Mammary epithelial cell (primary cell): ENCODE results near the gene PGM1.

Experiments
- EZH2 ChIP-seq: IDR thresholded peaks from 2 replicates; pipeline ENCODE4 v1.6.1; 2012; ENCODE audit warnings: low read length, inconsistent platforms, borderline replicate concordance
- TF ChIP-seq, protein P1 (sequence below), 2 donors: IDR thresholded peaks in 1 of 2; conservative IDR thresholded peaks in 1 of 2; 2 replicates each; pipeline ENCODE4 v1.5.1; 2011 to 2012; ENCODE audit warnings: inconsistent platforms in 2 of 2, low read length in 2 of 2, mild to moderate bottlenecking in 2 of 2, control low read depth in 1 of 2, low read depth in 1 of 2; ENCODE audit not compliant: insufficient read depth in 1 of 2; ENCODE audit errors: extremely low read depth in 1 of 2

DNA sequence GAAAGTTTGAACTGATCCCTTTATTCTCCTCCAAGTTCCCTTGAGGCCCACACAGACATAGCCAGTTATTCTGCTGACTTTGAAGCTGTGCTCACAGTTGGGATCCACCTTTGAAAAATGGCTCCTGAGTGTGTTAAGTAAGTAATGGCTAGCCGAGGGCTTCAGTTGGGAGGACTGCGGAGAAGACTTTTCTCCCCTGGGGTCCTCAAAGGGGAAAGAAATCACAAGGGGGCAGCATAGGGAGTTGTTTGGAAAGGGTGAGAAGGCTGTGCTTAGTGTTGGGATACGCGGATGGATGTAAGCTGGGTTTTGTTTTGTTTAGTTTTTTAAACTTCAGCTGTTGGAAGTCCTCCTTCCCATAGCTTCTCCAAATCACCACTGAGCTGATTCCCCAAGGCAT, 8.3 kb downstream of the PGM1 start:
- no peak for TF ChIP-seq EZH2
- TF ChIP-seq, protein P1, sequence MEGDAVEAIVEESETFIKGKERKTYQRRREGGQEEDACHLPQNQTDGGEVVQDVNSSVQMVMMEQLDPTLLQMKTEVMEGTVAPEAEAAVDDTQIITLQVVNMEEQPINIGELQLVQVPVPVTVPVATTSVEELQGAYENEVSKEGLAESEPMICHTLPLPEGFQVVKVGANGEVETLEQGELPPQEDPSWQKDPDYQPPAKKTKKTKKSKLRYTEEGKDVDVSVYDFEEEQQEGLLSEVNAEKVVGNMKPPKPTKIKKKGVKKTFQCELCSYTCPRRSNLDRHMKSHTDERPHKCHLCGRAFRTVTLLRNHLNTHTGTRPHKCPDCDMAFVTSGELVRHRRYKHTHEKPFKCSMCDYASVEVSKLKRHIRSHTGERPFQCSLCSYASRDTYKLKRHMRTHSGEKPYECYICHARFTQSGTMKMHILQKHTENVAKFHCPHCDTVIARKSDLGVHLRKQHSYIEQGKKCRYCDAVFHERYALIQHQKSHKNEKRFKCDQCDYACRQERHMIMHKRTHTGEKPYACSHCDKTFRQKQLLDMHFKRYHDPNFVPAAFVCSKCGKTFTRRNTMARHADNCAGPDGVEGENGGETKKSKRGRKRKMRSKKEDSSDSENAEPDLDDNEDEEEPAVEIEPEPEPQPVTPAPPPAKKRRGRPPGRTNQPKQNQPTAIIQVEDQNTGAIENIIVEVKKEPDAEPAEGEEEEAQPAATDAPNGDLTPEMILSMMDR (conservative IDR thresholded peaks at IDR 0.05 in 1 of 2, IDR thresholded peaks at IDR 0.05 in 1 of 2; ENCODE audit: extremely low read depth in 1 of 2, insufficient read depth in 1 of 2, low read depth in 1 of 2, low read length in 2 of 2) = no peak
